NCI-H2227 treated with DMSO at 0.1 percent for 48 hours (cell line): ENCODE results near the gene INCENP.
A peak's percentile ranks its signal among the peaks of the same experiment; 100 is the strongest.

Experiments
- DNase-seq: peaks from one replicate; lab custom pipeline; 2025; lab: John Stamatoyannopoulos, UW

The INCENP gene

GRCh38 chr11:62124186-62125113, 639 bp downstream of the INCENP start:
- DNase-seq, result peak; percentile 6

GRCh38 chr11:62125316-62125715, 1.5 kb downstream of the INCENP start:
- DNase-seq, result no peak

GRCh38 chr11:62125881-62126280, 2.1 kb downstream of the INCENP start:
- DNase-seq, result no peak

GRCh38 chr11:62127426-62127825, 3.6 kb downstream of the INCENP start:
- DNase-seq, result no peak

- no peak for DNase-seq
Observed at GRCh38 chr11:62127941-62128770, 4.3 kb downstream of the INCENP start.

GRCh38 chr11:62128835-62129234, 5.0 kb downstream of the INCENP start:
- no peak for DNase-seq

GRCh38 chr11:62129590-62130282, 5.9 kb downstream of the INCENP start:
- DNase-seq, result no peak

- no peak for DNase-seq
Observed at GRCh38 chr11:62130283-62131169, 6.7 kb downstream of the INCENP start.

- no peak for DNase-seq
Observed at GRCh38 chr11:62131170-62131464, 7.3 kb downstream of the INCENP start.

- no peak for DNase-seq
Observed at GRCh38 chr11:62132191-62132590, 8.4 kb downstream of the INCENP start.

- no peak for DNase-seq
Observed at GRCh38 chr11:62132689-62133293, 9.0 kb downstream of the INCENP start.

- DNase-seq, result no peak
Observed at GRCh38 chr11:62133328-62134065, 9.7 kb downstream of the INCENP start.

- no peak for DNase-seq
Observed at GRCh38 chr11:62137276-62137861, 13.6 kb downstream of the INCENP start.

- DNase-seq, result no peak
Observed at GRCh38 chr11:62137881-62138629, 14.2 kb downstream of the INCENP start.

- no peak for DNase-seq
Observed at GRCh38 chr11:62138630-62139425, 15.0 kb downstream of the INCENP start.

- DNase-seq, result no peak
Observed at GRCh38 chr11:62139526-62140303, 15.9 kb downstream of the INCENP start.

- DNase-seq, result no peak
Observed at GRCh38 chr11:62140304-62141110, 16.7 kb downstream of the INCENP start.
